ENCODE results near the gene CDK19. TPM values are rescaled to one million over a fixed set of nuclear protein-coding genes. Genes with fewer than 3 reads are reported as not detected.

Gene CDK19
- total and polyA plus RNA-seq, 2 of the 13 experiments (the other 11 are each of a cell fraction or from before 2014, with no cell fraction given) = 13.4 to 27.0 TPM

DNA sequence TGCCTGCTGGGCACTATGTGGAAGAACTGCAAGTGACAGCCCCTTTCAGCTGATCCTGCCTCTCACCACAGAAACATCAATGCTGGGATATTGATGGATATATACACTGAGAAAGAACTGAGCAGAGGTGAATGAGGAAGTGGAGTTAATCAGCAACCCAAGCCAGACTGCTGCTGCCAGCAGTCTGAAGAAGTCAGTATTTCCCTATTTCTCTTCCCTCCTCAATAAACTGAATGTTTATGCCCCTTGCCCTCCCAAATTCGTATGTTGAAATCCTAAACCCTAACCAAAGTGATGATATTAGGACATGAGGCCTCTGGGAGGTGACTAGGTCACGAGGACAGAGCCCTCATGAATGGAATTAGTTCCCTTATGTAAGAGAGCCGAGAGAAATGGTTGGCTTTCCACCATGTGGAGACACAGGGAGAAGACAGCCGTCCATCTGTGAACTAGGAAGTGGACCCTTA is 76.3 kb downstream of the CDK19 start (continued):
- TF ChIP-seq, protein P1, sequence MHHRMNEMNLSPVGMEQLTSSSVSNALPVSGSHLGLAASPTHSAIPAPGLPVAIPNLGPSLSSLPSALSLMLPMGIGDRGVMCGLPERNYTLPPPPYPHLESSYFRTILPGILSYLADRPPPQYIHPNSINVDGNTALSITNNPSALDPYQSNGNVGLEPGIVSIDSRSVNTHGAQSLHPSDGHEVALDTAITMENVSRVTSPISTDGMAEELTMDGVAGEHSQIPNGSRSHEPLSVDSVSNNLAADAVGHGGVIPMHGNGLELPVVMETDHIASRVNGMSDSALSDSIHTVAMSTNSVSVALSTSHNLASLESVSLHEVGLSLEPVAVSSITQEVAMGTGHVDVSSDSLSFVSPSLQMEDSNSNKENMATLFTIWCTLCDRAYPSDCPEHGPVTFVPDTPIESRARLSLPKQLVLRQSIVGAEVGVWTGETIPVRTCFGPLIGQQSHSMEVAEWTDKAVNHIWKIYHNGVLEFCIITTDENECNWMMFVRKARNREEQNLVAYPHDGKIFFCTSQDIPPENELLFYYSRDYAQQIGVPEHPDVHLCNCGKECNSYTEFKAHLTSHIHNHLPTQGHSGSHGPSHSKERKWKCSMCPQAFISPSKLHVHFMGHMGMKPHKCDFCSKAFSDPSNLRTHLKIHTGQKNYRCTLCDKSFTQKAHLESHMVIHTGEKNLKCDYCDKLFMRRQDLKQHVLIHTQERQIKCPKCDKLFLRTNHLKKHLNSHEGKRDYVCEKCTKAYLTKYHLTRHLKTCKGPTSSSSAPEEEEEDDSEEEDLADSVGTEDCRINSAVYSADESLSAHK (CRISPR knock-in tag; IDR thresholded peaks at IDR 0.05; ENCODE audit: borderline replicate concordance) = no peak
- TF ChIP-seq, protein P2, sequence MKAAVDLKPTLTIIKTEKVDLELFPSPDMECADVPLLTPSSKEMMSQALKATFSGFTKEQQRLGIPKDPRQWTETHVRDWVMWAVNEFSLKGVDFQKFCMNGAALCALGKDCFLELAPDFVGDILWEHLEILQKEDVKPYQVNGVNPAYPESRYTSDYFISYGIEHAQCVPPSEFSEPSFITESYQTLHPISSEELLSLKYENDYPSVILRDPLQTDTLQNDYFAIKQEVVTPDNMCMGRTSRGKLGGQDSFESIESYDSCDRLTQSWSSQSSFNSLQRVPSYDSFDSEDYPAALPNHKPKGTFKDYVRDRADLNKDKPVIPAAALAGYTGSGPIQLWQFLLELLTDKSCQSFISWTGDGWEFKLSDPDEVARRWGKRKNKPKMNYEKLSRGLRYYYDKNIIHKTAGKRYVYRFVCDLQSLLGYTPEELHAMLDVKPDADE (CRISPR knock-in tag; IDR thresholded peaks at IDR 0.05) = no peak
- TF ChIP-seq CENPX (CRISPR knock-in tag; IDR thresholded peaks at IDR 0.05) (no peak), SOX5 (CRISPR knock-in tag; IDR thresholded peaks at IDR 0.05; ENCODE audit: borderline replicate concordance) (peak; percentile 46; the same call in 1 of the 2 replicates), GLI4 (CRISPR knock-in tag; IDR thresholded peaks at IDR 0.05; ENCODE audit: borderline replicate concordance) (no peak), TCF7 (IDR thresholded peaks at IDR 0.05; ENCODE audit: low read depth) (peak; percentile 0; the same call in 1 of the 2 replicates), FOXM1 (CRISPR knock-in tag; IDR thresholded peaks at IDR 0.05) (no peak), POLR2A (IDR thresholded peaks at IDR 0.05; ENCODE audit: insufficient read depth in 1 of 2, low read depth in 2 of 2, low read length in 2 of 2) (peak in 1 of 2 experiments; percentile 38; a peak in 1 of 4 replicates), DPF2 (CRISPR knock-in tag; IDR thresholded peaks at IDR 0.05; ENCODE audit: borderline replicate concordance, low read depth) (peak; percentile 16; the same call in 1 of the 2 replicates), KLF15 (CRISPR knock-in tag; IDR thresholded peaks at IDR 0.05; ENCODE audit: borderline replicate concordance) (no peak), MAZ (IDR thresholded peaks at IDR 0.05; ENCODE audit: borderline replicate concordance, low read depth, low read length) (no peak), MAZ (CRISPR knock-in tag; IDR thresholded peaks at IDR 0.05; ENCODE audit: low read depth) (no peak), HOXA9 (CRISPR knock-in tag; IDR thresholded peaks at IDR 0.05; ENCODE audit: borderline replicate concordance) (no peak), BHLHE40 (IDR thresholded peaks at IDR 0.05; ENCODE audit: low read length) (no peak), MTA3 (CRISPR knock-in tag; IDR thresholded peaks at IDR 0.05) (no peak), SNAPC2 (CRISPR knock-in tag; IDR thresholded peaks at IDR 0.05) (no peak), ZC3H4 (CRISPR knock-in tag; IDR thresholded peaks at IDR 0.05; ENCODE audit: borderline replicate concordance) (no peak), MBNL3 (CRISPR knock-in tag; conservative IDR thresholded peaks at IDR 0.05) (no peak)
- TF ChIP-seq, protein P3, sequence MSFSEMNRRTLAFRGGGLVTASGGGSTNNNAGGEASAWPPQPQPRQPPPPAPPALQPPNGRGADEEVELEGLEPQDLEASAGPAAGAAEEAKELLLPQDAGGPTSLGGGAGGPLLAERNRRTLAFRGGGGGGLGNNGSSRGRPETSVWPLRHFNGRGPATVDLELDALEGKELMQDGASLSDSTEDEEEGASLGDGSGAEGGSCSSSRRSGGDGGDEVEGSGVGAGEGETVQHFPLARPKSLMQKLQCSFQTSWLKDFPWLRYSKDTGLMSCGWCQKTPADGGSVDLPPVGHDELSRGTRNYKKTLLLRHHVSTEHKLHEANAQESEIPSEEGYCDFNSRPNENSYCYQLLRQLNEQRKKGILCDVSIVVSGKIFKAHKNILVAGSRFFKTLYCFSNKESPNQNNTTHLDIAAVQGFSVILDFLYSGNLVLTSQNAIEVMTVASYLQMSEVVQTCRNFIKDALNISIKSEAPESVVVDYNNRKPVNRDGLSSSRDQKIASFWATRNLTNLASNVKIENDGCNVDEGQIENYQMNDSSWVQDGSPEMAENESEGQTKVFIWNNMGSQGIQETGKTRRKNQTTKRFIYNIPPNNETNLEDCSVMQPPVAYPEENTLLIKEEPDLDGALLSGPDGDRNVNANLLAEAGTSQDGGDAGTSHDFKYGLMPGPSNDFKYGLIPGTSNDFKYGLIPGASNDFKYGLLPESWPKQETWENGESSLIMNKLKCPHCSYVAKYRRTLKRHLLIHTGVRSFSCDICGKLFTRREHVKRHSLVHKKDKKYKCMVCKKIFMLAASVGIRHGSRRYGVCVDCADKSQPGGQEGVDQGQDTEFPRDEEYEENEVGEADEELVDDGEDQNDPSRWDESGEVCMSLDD (CRISPR knock-in tag; IDR thresholded peaks at IDR 0.05; ENCODE audit: borderline replicate concordance) = no peak
- TF ChIP-seq, protein P4, sequence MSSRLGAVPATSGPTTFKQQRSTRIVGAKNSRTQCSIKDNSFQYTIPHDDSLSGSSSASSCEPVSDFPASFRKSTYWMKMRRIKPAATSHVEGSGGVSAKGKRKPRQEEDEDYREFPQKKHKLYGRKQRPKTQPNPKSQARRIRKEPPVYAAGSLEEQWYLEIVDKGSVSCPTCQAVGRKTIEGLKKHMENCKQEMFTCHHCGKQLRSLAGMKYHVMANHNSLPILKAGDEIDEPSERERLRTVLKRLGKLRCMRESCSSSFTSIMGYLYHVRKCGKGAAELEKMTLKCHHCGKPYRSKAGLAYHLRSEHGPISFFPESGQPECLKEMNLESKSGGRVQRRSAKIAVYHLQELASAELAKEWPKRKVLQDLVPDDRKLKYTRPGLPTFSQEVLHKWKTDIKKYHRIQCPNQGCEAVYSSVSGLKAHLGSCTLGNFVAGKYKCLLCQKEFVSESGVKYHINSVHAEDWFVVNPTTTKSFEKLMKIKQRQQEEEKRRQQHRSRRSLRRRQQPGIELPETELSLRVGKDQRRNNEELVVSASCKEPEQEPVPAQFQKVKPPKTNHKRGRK (CRISPR knock-in tag; IDR thresholded peaks at IDR 0.05) = no peak
- TF ChIP-seq, protein P5, sequence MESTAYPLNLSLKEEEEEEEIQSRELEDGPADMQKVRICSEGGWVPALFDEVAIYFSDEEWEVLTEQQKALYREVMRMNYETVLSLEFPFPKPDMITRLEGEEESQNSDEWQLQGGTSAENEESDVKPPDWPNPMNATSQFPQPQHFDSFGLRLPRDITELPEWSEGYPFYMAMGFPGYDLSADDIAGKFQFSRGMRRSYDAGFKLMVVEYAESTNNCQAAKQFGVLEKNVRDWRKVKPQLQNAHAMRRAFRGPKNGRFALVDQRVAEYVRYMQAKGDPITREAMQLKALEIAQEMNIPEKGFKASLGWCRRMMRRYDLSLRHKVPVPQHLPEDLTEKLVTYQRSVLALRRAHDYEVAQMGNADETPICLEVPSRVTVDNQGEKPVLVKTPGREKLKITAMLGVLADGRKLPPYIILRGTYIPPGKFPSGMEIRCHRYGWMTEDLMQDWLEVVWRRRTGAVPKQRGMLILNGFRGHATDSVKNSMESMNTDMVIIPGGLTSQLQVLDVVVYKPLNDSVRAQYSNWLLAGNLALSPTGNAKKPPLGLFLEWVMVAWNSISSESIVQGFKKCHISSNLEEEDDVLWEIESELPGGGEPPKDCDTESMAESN (CRISPR knock-in tag; conservative IDR thresholded peaks at IDR 0.05) = 0 out of 2 replicates have a peak, but pooled peaks have one; percentile 34

Data from HepG2 (cell line).